Stimulated activated CD8-positive, alpha-beta memory T cell treated with anti-CD3 and anti-CD28 coated beads, Interleukin-7, amount 100 ng/mL, for 24 hours (primary cell): ENCODE measurements around the gene MELK.
"Not testable (repeated sequence)": the region's sequence is repeated elsewhere in the genome, so short reads cannot be mapped to it uniquely, and the experiment has no call there.

Experiments used
- DNase-seq: peaks from one replicate; pipeline ENCODE4 v3.0.0-alpha.2; 2020; ENCODE audit warnings: low read depth

MELK gene

DNA sequence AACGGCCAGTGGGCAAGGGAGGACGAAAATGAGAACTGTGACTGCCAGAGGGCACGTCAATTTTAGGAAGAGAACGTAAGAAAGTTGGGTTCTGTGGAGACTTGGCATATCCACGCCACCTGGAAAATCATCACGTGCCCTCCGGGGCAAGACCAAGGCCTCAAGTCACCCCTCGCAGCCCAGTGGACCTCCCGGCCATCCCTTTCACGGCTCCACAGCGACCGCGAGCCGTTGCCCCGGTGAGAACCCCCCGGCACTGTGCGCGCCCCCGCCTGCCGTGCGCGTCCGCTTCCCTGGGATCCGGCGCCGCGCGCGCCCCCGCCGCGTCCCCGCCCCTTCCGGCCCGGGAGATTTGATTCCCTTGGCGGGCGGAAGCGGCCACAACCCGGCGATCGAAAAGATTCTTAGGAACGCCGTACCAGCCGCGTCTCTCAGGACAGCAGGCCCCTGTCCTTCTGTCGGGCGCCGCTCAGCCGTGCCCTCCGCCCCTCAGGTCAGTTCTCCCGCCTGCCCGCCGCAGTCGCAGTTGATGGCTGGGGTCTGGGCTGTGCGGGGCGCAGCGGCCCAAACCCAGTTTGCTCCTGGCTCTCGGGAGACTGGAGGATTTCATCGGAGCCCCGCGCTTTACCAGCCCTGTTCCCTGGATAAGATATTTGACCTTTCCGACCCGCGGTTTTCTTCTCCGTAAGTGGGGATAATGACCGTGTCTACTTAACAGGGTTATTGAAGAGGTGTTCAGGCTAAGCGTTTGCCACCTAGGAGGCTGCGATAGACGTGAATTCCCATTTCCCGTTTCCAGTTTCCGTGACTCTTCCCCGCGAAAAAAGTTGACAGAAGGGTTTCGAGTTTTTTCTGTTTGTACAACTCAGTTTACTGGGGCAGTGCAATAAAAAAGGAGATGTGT is at the start of gene MELK:
TSS of gene MELK (plus strand) at position 381 of the 904 bp plus-strand sequence. CDS start 8,787 bp downstream, outside the sequence.
- peak; percentile 70 for DNase-seq

GRCh38 chr9:36530224-36530623 is 42.5 kb upstream of the MELK start:
- DNase-seq: no peak

DNA sequence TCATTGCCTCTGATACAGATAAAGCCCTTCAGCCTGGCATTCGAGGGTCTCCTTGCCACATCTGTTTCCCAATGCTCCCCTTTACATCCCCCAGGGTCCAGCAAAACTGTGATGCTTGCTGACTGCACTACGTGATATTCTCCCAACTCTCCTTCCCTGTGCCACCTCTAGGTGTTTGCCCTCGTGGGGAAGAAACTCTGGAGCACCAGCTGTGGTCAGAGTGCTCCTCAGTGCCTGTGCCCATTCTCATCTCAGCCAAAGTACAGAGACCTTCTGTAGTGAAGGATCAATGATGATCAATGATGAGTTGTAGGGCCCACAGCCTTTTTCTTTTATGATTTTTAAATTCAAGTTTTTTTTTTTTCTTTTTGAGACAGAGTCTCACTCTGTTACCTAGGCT is 40.3 kb upstream of the MELK start:
- DNase-seq: no peak

DNA sequence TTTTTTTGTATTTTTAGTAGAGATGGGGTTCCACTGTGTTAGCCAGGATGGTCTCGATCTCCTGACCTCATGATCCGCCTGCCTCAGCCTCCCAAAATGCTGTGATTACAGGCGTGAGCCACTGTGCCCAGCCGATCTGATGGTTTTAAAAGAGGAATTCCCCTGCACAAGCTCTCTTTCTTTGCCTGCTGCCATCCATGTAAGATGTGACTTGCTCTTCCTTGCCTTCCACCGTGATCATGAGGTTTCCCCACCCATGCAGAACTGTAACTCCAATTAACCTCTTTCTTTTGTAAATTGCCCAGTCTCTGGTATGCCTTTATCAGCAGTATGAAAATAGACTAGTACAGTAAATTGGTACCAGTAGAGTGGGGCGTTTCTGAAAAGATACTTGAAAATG is 39.0 kb upstream of the MELK start:
- not testable (repeated sequence) for DNase-seq

GRCh38 chr9:36535107-36535506 is 37.6 kb upstream of the MELK start:
- no peak for DNase-seq

DNA sequence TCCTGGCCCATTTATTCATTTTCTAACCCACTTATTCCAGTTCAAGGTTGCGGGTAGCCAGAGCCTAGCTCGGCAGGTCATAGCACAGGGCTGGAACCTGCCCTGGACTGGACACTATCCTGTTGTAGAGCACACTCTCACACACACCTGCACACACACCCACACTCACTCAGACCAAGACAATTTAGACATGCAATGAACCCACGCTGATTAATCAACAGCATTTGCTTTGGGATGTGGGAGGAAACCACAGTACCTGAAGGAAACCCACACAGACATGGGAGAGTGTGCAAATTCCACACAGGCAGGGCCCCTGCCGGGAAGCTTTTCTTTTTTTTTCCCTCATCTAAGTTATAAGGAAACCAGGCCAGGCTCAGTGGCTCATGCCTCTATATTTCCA is 34.8 kb upstream of the MELK start:
- no peak for DNase-seq

GRCh38 chr9:36542355-36542754 is 30.3 kb upstream of the MELK start:
- DNase-seq: no peak

DNA sequence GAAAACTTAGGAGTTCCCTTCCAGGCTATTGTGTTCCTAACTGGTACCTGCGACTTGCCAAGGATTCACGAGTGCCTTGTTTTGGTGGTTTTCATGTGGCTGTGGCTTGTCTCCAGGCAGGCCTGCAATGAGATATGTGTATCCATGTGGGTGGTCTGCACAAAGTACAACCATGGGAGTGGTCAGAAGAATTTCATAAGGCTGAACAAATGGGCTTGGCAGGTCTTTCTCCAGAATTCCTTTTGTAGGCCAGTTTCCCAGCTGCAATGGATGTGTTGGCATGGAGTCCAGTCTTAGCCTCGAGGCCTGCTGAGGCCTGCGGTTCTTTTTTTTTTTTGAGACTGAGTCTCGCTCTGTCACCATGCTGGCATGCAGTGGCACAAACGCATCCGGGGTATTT is 28.8 kb upstream of the MELK start:
- DNase-seq: no peak

GRCh38 chr9:36547598-36547997 is 25.1 kb upstream of the MELK start:
- DNase-seq: no peak

GRCh38 chr9:36548454-36548853 is 24.2 kb upstream of the MELK start:
- no peak for DNase-seq

GRCh38 chr9:36550135-36550534 is 22.6 kb upstream of the MELK start:
- no peak for DNase-seq

GRCh38 chr9:36550631-36551098 is 22.0 kb upstream of the MELK start:
- not testable (repeated sequence) for DNase-seq

DNA sequence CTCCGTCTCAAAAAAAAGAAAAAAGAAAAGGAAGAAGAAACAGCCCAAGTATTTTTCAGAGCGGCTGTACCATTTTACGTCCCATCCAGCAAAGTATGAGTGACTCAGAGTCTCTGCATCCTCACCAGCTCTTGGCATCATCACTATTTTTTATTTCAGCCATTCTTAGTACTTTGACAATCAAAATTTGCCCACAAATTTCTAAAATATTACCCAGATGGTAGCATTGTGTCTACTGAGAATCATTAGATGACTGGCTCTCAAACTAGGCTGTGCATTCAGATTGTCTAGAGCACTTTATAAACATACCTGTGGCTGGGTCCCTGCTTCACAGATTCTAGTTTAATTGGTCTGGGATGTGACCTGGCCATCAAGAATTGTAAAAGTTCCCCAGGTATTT is 21.6 kb upstream of the MELK start:
- no peak for DNase-seq

GRCh38 chr9:36551910-36552309 is 20.8 kb upstream of the MELK start:
- DNase-seq: no peak

GRCh38 chr9:36559036-36559695 is 13.5 kb upstream of the MELK start:
- DNase-seq: no peak

- no peak for DNase-seq
Observed at GRCh38 chr9:36560771-36561170, 11.9 kb upstream of the MELK start.

GRCh38 chr9:36562801-36563200 is 9.9 kb upstream of the MELK start:
- not testable (repeated sequence) for DNase-seq

- no peak for DNase-seq
Observed at GRCh38 chr9:36566813-36567221, 5.9 kb upstream of the MELK start.

- DNase-seq: not testable (repeated sequence)
Observed at GRCh38 chr9:36568681-36569080, 4.0 kb upstream of the MELK start.

DNA sequence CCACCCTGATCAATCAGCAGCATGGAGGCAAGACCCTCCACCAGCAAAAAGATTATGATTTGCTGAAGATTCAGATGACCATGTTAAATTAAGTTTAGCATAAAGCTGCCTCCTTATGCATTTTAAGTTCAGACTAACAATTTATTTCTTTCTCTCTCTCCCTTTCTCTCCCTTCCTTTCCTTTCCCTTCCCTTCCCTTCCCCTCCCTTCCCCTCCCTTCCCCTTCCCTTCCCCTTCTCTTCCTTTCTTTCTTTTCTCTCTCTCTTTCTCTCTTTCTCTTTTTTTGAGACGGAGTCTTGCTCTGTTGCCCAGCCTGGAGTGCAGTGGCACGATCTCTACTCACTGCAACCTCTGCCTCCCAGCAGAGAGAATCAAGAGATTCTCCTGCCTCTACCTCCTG is 1.4 kb upstream of the MELK start:
- DNase-seq: no peak

- not testable (repeated sequence) for DNase-seq
Observed at GRCh38 chr9:36574045-36574444, 1.4 kb downstream of the MELK start.

DNA sequence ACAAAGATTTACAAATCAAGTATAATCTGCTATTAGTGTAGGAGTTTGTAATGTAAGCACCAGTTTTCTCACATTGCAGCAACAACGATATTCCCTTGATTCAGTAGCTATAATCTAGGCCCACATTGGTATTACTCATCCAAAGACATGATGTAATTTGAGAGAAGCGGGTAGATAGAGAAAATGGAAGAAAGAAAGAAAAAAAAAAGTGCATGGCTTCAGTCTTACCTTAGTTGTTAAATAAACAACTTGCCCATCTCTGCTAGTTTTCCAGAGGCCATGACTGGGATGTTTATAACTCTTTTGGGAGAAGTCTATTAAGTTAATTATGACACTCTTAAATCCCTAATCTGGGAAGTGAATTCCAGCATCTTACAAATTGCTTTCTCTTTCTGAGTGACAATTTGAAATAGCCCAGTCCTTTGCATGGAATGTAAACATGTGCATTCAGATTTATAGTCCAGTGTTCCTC is 2.8 kb downstream of the MELK start:
- no peak for DNase-seq

- DNase-seq: no peak
Observed at GRCh38 chr9:36576866-36577265, 4.2 kb downstream of the MELK start.
